Keratinocyte (primary cell): ENCODE data around the gene TTLL5. TPM values are rescaled to one million over a fixed set of nuclear protein-coding genes. Genes with fewer than 3 reads are reported as not detected.

Experiments
- DNase-seq: peaks from one replicate; pipeline ENCODE4 v3.0.0-alpha.2; 2011; ENCODE audit warnings: low read depth, missing footprints, low spot score
- FAIRE-seq: peaks from 2 replicates; lab custom pipeline; 2011; peaks lifted over from hg19 to GRCh38; lab: Jason Lieb, UNC
- H2AFZ ChIP-seq: 2 replicates; pipeline ENCODE4 v1.6.0; 2012; ENCODE audit warnings: low read length, control low read depth, inconsistent platforms; ENCODE audit not compliant: control insufficient read depth
- H3K27ac ChIP-seq: 2 replicates; pipeline ENCODE4 v1.5.1; 2011; ENCODE audit warnings: low read length; ENCODE audit not compliant: control insufficient read depth, insufficient read depth
- H3K27me3 ChIP-seq: 3 replicates; pipeline ENCODE4 v1.6.0; 2011; ENCODE audit warnings: low read length; ENCODE audit not compliant: control insufficient read depth, insufficient read depth; ENCODE audit errors: extremely low read depth
- H3K36me3 ChIP-seq, 2 experiments: 2 replicates in 1 of 2; 3 replicates in 1 of 2; pipeline ENCODE4 v1.5.1; 2011; ENCODE audit warnings: low read length in 2 of 2, mild to moderate bottlenecking in 1 of 2; ENCODE audit not compliant: control insufficient read depth in 2 of 2, insufficient read depth in 2 of 2; ENCODE audit errors: extremely low read depth in 1 of 2
- H3K4me1 ChIP-seq: 3 replicates; pipeline ENCODE4 v1.5.1; 2011; ENCODE audit warnings: low read length; ENCODE audit not compliant: control insufficient read depth, insufficient read depth; ENCODE audit errors: extremely low read depth
- H3K4me2 ChIP-seq: 3 replicates; pipeline ENCODE4 v1.6.0; 2011; ENCODE audit warnings: low read depth, low read length; ENCODE audit not compliant: control insufficient read depth, insufficient read depth; ENCODE audit errors: extremely low read depth
- H3K4me3 ChIP-seq, 3 experiments: fragments of 200-600 bp in 1 of 3; sonication (generic) in 1 of 3; 2 replicates in 2 of 3; 3 replicates in 1 of 3; pipeline ENCODE4 v1.5.1; 2011 to 2016; ENCODE audit warnings: low read length in 3 of 3, mild to moderate bottlenecking in 3 of 3, control low read depth in 2 of 3, inconsistent platforms in 1 of 3, low read depth in 1 of 3, mixed read lengths in 1 of 3, mixed run types in 1 of 3, moderate library complexity in 1 of 3; ENCODE audit not compliant: control insufficient read depth in 2 of 3, insufficient read depth in 2 of 3; ENCODE audit errors: extremely low read depth in 1 of 3
- H3K79me2 ChIP-seq: 2 replicates; pipeline ENCODE4 v1.6.0; 2012; ENCODE audit warnings: low read length; ENCODE audit not compliant: control insufficient read depth, insufficient read depth
- H3K9ac ChIP-seq: 3 replicates; pipeline ENCODE4 v1.6.0; 2011; ENCODE audit warnings: low read length; ENCODE audit not compliant: control insufficient read depth, insufficient read depth; ENCODE audit errors: extremely low read depth
- H3K9me1 ChIP-seq: 3 replicates; pipeline ENCODE4 v1.6.0; 2011; ENCODE audit warnings: low read length; ENCODE audit not compliant: control insufficient read depth, insufficient read depth; ENCODE audit errors: extremely low read depth
- H3K9me3 ChIP-seq: 2 replicates; pipeline ENCODE4 v1.5.1; 2012; ENCODE audit warnings: low read depth, low read length; ENCODE audit not compliant: control insufficient read depth
- H4K20me1 ChIP-seq: 3 replicates; pipeline ENCODE4 v1.6.0; 2011; ENCODE audit warnings: low read length; ENCODE audit not compliant: control insufficient read depth, insufficient read depth; ENCODE audit errors: extremely low read depth
- EZH2 ChIP-seq: IDR thresholded peaks from one replicate; pipeline ENCODE4 v1.6.1; 2012; ENCODE audit warnings: inconsistent platforms, mild to moderate bottlenecking, low read length, moderate library complexity
- dilution Hi-C: fragments of 300-500 bp; cut with MboI; formaldehyde crosslinking; loops from one replicate; pipeline ENCODE4 v1.7.0; 2020; ENCODE audit warnings: low sequenced_read_pairs; ENCODE audit not compliant: extremely low pct_ligation_motif_present
- polyA plus RNA-seq, 5 experiments: library from polyadenylated mRNA; depleted of rRNA in 3 of 5; stranded (reverse) in 3 of 5; stranded (forward) in 1 of 5; unstranded in 1 of 5; fragments of >200 nt; gene quantifications; 1 replicate in 1 of 5; 2 replicates in 3 of 5; 3 replicates in 1 of 5; pipeline versions ENCODE4 v1.2.1 to v1.2.3, GENCODE V29; 2011 to 2012; ENCODE audit warnings: missing spikeins in 2 of 5, low read depth in 1 of 5, low replicate concordance in 1 of 5
- TF ChIP-seq, protein P1 (sequence below), 3 experiments: IDR thresholded peaks in 1 of 3; conservative IDR thresholded peaks in 1 of 3; optimal IDR thresholded peaks in 1 of 3; 2 replicates in 2 of 3; 3 replicates in 1 of 3; pipeline versions ENCODE3 to v1.5.1; 2011; ENCODE audit warnings: low read length in 3 of 3, mild to moderate bottlenecking in 3 of 3, moderate library complexity in 2 of 3, control low read depth in 1 of 3, inconsistent platforms in 1 of 3; ENCODE audit not compliant: insufficient read depth in 2 of 3; ENCODE audit errors: extremely low read depth in 1 of 3

TTLL5 gene
- polyA plus RNA-seq, 1 donor (not counting 4 experiments of a cell fraction or from before 2014, with no cell fraction given): 20.7 TPM

DNA sequence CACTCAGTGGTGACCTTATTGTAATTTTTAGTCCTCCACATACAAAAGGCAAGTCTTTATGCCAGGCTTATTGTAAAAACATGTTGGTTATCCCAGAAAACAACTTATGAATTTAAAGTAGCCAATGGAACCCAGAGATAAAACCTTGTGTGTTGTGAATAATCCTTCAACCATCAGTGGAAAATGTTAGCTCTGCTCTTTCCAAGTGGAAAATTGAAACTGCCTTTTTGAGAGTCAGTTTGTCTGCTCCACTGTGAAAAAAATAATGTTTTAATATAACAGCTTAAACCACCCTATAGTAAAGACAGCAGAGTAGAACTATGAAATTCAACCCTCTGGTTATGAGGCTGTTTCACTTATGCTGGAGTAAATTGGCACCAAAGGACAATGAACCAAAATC is 112.0 kb downstream of the TTLL5 start:
- TF ChIP-seq, protein P1, sequence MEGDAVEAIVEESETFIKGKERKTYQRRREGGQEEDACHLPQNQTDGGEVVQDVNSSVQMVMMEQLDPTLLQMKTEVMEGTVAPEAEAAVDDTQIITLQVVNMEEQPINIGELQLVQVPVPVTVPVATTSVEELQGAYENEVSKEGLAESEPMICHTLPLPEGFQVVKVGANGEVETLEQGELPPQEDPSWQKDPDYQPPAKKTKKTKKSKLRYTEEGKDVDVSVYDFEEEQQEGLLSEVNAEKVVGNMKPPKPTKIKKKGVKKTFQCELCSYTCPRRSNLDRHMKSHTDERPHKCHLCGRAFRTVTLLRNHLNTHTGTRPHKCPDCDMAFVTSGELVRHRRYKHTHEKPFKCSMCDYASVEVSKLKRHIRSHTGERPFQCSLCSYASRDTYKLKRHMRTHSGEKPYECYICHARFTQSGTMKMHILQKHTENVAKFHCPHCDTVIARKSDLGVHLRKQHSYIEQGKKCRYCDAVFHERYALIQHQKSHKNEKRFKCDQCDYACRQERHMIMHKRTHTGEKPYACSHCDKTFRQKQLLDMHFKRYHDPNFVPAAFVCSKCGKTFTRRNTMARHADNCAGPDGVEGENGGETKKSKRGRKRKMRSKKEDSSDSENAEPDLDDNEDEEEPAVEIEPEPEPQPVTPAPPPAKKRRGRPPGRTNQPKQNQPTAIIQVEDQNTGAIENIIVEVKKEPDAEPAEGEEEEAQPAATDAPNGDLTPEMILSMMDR (optimal IDR thresholded peaks at IDR 0.05 in 1 of 3, IDR thresholded peaks at IDR 0.05 in 1 of 3, conservative IDR thresholded peaks at IDR 0.05 in 1 of 3; ENCODE audit: extremely low read depth in 1 of 3, insufficient read depth in 2 of 3, low read length in 3 of 3): no peak
- TF ChIP-seq EZH2: no peak

DNA sequence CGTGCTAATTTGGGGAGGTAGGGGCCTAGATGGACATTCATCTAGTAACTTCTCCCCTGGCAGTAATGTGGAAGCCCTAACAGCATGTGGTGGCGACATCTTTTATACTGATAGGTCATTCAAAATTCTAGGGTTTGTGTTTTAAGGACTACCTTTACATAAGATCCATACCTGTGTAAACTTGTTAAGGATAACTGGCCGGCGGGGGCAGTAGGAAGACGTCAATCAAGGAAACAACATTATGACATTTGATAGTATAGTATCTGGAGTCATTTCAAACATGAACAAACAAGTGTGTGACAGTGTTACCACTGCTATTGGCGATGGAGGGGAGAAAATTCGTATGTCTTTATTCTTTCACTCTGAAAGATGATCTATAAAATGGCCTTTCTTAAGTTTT is 120.0 kb downstream of the TTLL5 start:
- Histone ChIP-seq H3K9me3 (no peaks in the 10 kb centered on the region), H3K27me3 (no peaks in the 10 kb centered on the region), H3K79me2 (no peaks in the 10 kb centered on the region), H3K4me2 (no peak overlapping the region), H3K9me1 (no peaks in the 10 kb centered on the region), H3K4me1 (no peaks in the 10 kb centered on the region), H3K27ac (no peak overlapping the region), H2AFZ (no peak overlapping the region), H3K4me3 (no peak overlapping the region), H4K20me1 (no peaks in the 10 kb centered on the region), H3K9ac (no peak overlapping the region), H3K36me3 (peaks cover 0 to 3% of the 10 kb centered on the region in 2 experiments)
- TF ChIP-seq EZH2: no peak
- TF ChIP-seq, protein P1 (optimal IDR thresholded peaks at IDR 0.05 in 1 of 3, IDR thresholded peaks at IDR 0.05 in 1 of 3, conservative IDR thresholded peaks at IDR 0.05 in 1 of 3; ENCODE audit: extremely low read depth in 1 of 3, insufficient read depth in 2 of 3, low read length in 3 of 3): no peak
- FAIRE-seq (no peak), DNase-seq (no peak)
- dilution Hi-C loops: no loop called here

More for the DNA sequence above, 112.0 kb downstream of the TTLL5 start:
- peaks cover 5 to 6% of the 10 kb centered on the region in 2 experiments for H3K36me3 ChIP-seq
- H3K4me1 ChIP-seq: no peaks in the 10 kb centered on the region
- H3K9me3 ChIP-seq: no peaks in the 10 kb centered on the region
- no peaks in the 10 kb centered on the region for H3K27me3 ChIP-seq
- no peak overlapping the region for H3K27ac ChIP-seq
- H3K4me3 ChIP-seq: no peak overlapping the region
- H4K20me1 ChIP-seq: no peaks in the 10 kb centered on the region
- FAIRE-seq: no peak
- H2AFZ ChIP-seq: no peak overlapping the region
- no peak for DNase-seq
- H3K79me2 ChIP-seq: no peaks in the 10 kb centered on the region
- H3K9me1 ChIP-seq: no peaks in the 10 kb centered on the region
- no peak overlapping the region for H3K9ac ChIP-seq
- dilution Hi-C loops: no loop called here
- H3K4me2 ChIP-seq: no peak overlapping the region
